Panc1 (cell line): ENCODE data around the gene POLE4.

Source experiments
- CTCF ChIP-seq: fragments of 450-650 bp; IDR thresholded peaks from 2 replicates; pipeline ENCODE4 v1.5.1; 2017; ENCODE audit warnings: mild to moderate bottlenecking
- POLR2AphosphoS5 ChIP-seq: IDR thresholded peaks from 2 replicates; pipeline ENCODE4 v1.6.1; 2012; ENCODE audit warnings: mild to moderate bottlenecking, low read depth, low read length, moderate library complexity
- REST ChIP-seq, 2 experiments: IDR thresholded peaks; 2 replicates each; pipeline ENCODE4 v1.6.1; 2011 to 2012; ENCODE audit warnings: low read depth in 2 of 2, control low read depth in 1 of 2, low read length in 1 of 2, mild to moderate bottlenecking in 1 of 2, moderate library complexity in 1 of 2; ENCODE audit not compliant: insufficient read depth in 1 of 2
- SIN3A ChIP-seq: IDR thresholded peaks from 2 replicates; pipeline ENCODE4 v1.6.1; 2012; ENCODE audit warnings: low read depth, mild to moderate bottlenecking, low read length, moderate library complexity, borderline replicate concordance; ENCODE audit not compliant: insufficient read depth

- TF ChIP-seq CTCF (no peak), SIN3A (no peak), POLR2AphosphoS5 (no peak), REST (IDR thresholded peaks at IDR 0.05; ENCODE audit: insufficient read depth in 1 of 2, low read depth in 2 of 2, low read length in 1 of 2) (no peak)
Observed at GRCh38 chr2:74922592-74923227, 35.7 kb upstream of the POLE4 start.
